Measurements from ENCODE around the gene SIGLEC14. TPM values are rescaled to one million over a fixed set of nuclear protein-coding genes. Genes with fewer than 3 reads are reported as not detected.

The SIGLEC14 gene
- polyA plus RNA-seq, 1 of the 3 experiments (the other 2 are of a cell fraction) = 0.03 TPM

DNA sequence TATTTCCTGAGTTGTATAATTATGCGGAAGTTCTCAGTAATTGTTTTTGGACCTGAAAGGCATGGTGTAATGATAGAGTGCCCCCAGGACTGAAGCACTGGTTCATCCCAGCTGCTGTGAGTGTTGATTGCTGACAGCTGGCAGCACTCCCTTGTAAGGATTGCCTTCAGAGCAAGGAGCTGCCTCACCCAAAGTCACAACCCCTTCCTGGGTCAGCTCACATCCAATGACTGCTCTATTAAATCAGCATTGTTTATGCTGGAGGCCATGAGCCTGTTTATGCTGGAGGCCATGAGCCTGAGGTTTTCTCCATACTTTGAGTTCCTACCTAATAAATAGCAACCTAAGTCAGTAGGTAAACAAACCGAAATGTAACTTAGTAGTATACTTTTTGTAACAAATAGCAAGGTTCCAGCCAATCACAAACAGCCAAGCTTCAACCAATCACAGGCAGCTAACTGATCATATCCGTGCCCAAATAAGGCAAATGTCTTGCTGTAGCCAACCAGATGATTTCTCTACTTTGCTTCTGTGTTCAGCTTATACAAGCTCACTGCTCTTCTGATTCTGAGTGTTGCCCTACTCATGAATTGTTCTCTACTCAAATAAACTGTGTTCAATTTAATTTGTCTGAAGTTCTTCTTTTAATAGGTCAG lies 34.8 kb upstream of the SIGLEC14 start:
- WGBS (ENCODE audit: low lambda C conversion rate) = 37% methylated on average over 3 of the region's 3 CpGs

More for the DNA sequence above, 34.8 kb upstream of the SIGLEC14 start:
- no peaks in the 10 kb centered on the region for H4K20me1 ChIP-seq (ENCODE audit: insufficient read depth)
- no peaks in the 10 kb centered on the region; the same call in 1 of the 2 replicates for H3K27me3 ChIP-seq (ENCODE audit: insufficient read depth)
- H3K9ac ChIP-seq = no peak overlapping the region
- H3K9me2 ChIP-seq = no peaks in the 10 kb centered on the region
- no peak for DNase-seq
- TF ChIP-seq TCF12 (IDR thresholded peaks at IDR 0.05) (no peak), RAD21 (IDR thresholded peaks at IDR 0.05; ENCODE audit: low read length) (no peak), JUND (IDR thresholded peaks at IDR 0.05) (no peak), TAF1 (IDR thresholded peaks at IDR 0.05; ENCODE audit: borderline replicate concordance, low read depth, low read length) (no peak), RCOR1 (IDR thresholded peaks at IDR 0.05; ENCODE audit: low read length) (no peak), NRF1 (IDR thresholded peaks at IDR 0.05; ENCODE audit: low read depth, low read length) (no peak), GATA2 (CRISPR knock-in tag; IDR thresholded peaks at IDR 0.05) (no peak), SIN3A (IDR thresholded peaks at IDR 0.05; ENCODE audit: borderline replicate concordance, low read depth, low read length) (no peak), MEF2A (IDR thresholded peaks at IDR 0.05; ENCODE audit: borderline replicate concordance, low read depth) (no peak), SMC3 (IDR thresholded peaks at IDR 0.05; ENCODE audit: low read depth, low read length) (no peak), FOXM1 (IDR thresholded peaks at IDR 0.05; ENCODE audit: low read depth) (no peak), EP300 (IDR thresholded peaks at IDR 0.05; ENCODE audit: borderline replicate concordance in 1 of 2, low read depth in 1 of 2, low read length in 1 of 2) (no peak), FOXJ3 (CRISPR knock-in tag; IDR thresholded peaks at IDR 0.05) (no peak), TEAD4 (IDR thresholded peaks at IDR 0.05; ENCODE audit: borderline replicate concordance, insufficient read depth) (no peak)
- TF ChIP-seq, protein P1, sequence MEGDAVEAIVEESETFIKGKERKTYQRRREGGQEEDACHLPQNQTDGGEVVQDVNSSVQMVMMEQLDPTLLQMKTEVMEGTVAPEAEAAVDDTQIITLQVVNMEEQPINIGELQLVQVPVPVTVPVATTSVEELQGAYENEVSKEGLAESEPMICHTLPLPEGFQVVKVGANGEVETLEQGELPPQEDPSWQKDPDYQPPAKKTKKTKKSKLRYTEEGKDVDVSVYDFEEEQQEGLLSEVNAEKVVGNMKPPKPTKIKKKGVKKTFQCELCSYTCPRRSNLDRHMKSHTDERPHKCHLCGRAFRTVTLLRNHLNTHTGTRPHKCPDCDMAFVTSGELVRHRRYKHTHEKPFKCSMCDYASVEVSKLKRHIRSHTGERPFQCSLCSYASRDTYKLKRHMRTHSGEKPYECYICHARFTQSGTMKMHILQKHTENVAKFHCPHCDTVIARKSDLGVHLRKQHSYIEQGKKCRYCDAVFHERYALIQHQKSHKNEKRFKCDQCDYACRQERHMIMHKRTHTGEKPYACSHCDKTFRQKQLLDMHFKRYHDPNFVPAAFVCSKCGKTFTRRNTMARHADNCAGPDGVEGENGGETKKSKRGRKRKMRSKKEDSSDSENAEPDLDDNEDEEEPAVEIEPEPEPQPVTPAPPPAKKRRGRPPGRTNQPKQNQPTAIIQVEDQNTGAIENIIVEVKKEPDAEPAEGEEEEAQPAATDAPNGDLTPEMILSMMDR (IDR thresholded peaks at IDR 0.05) = no peak
- TF ChIP-seq, protein P2, sequence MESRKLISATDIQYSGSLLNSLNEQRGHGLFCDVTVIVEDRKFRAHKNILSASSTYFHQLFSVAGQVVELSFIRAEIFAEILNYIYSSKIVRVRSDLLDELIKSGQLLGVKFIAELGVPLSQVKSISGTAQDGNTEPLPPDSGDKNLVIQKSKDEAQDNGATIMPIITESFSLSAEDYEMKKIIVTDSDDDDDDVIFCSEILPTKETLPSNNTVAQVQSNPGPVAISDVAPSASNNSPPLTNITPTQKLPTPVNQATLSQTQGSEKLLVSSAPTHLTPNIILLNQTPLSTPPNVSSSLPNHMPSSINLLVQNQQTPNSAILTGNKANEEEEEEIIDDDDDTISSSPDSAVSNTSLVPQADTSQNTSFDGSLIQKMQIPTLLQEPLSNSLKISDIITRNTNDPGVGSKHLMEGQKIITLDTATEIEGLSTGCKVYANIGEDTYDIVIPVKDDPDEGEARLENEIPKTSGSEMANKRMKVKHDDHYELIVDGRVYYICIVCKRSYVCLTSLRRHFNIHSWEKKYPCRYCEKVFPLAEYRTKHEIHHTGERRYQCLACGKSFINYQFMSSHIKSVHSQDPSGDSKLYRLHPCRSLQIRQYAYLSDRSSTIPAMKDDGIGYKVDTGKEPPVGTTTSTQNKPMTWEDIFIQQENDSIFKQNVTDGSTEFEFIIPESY (IDR thresholded peaks at IDR 0.05; ENCODE audit: borderline replicate concordance, low read depth) = no peak
- TF ChIP-seq, protein P3, sequence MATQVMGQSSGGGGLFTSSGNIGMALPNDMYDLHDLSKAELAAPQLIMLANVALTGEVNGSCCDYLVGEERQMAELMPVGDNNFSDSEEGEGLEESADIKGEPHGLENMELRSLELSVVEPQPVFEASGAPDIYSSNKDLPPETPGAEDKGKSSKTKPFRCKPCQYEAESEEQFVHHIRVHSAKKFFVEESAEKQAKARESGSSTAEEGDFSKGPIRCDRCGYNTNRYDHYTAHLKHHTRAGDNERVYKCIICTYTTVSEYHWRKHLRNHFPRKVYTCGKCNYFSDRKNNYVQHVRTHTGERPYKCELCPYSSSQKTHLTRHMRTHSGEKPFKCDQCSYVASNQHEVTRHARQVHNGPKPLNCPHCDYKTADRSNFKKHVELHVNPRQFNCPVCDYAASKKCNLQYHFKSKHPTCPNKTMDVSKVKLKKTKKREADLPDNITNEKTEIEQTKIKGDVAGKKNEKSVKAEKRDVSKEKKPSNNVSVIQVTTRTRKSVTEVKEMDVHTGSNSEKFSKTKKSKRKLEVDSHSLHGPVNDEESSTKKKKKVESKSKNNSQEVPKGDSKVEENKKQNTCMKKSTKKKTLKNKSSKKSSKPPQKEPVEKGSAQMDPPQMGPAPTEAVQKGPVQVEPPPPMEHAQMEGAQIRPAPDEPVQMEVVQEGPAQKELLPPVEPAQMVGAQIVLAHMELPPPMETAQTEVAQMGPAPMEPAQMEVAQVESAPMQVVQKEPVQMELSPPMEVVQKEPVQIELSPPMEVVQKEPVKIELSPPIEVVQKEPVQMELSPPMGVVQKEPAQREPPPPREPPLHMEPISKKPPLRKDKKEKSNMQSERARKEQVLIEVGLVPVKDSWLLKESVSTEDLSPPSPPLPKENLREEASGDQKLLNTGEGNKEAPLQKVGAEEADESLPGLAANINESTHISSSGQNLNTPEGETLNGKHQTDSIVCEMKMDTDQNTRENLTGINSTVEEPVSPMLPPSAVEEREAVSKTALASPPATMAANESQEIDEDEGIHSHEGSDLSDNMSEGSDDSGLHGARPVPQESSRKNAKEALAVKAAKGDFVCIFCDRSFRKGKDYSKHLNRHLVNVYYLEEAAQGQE (IDR thresholded peaks at IDR 0.05; ENCODE audit: low read depth, low read length) = no peak
- TF ChIP-seq, protein P4, sequence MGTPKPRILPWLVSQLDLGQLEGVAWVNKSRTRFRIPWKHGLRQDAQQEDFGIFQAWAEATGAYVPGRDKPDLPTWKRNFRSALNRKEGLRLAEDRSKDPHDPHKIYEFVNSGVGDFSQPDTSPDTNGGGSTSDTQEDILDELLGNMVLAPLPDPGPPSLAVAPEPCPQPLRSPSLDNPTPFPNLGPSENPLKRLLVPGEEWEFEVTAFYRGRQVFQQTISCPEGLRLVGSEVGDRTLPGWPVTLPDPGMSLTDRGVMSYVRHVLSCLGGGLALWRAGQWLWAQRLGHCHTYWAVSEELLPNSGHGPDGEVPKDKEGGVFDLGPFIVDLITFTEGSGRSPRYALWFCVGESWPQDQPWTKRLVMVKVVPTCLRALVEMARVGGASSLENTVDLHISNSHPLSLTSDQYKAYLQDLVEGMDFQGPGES (IDR thresholded peaks at IDR 0.05; ENCODE audit: low read depth, low read length) = no peak
- TF ChIP-seq, protein P5, sequence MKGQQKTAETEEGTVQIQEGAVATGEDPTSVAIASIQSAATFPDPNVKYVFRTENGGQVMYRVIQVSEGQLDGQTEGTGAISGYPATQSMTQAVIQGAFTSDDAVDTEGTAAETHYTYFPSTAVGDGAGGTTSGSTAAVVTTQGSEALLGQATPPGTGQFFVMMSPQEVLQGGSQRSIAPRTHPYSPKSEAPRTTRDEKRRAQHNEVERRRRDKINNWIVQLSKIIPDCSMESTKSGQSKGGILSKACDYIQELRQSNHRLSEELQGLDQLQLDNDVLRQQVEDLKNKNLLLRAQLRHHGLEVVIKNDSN (IDR thresholded peaks at IDR 0.05; ENCODE audit: borderline replicate concordance, low read depth) = no peak
- H3K36me3 ChIP-seq (replicated peaks in 1 of 2; ENCODE audit: control insufficient read depth in 1 of 2, insufficient read depth in 2 of 2, low read length in 1 of 2) = peaks cover 0 to 4% of the 10 kb centered on the region in 2 experiments
- no peaks in the 10 kb centered on the region for H3F3A ChIP-seq (replicated peaks; ENCODE audit: insufficient read depth)
- peaks cover 10% of the 10 kb centered on the region for H3K79me2 ChIP-seq (ENCODE audit: insufficient read depth)
- H3K4me3 ChIP-seq (ENCODE audit: low read depth in 2 of 2, low read length in 1 of 2) = no peak overlapping the region
- ChIA-PET POLR2A (no interaction called here), CTCF (interaction anchor here (0.9 to 2.2 kb wide), 5 partner anchors 11 to 23 kb away, joined by 3 to 7 read pairs (median 3); no protein-coding TSS in a partner anchor)
- H3K27ac ChIP-seq (ENCODE audit: low read depth in 2 of 2, low read length in 1 of 2) = no peak overlapping the region
- peaks cover 0 to 3% of the 10 kb centered on the region in 2 experiments; a peak in 1 of 4 replicates for H3K4me1 ChIP-seq (ENCODE audit: control insufficient read depth in 1 of 2, insufficient read depth in 2 of 2, low read depth in 1 of 2, low read length in 1 of 2)
- H3K4me2 ChIP-seq = no peak overlapping the region
- no peaks in the 10 kb centered on the region for H3K9me3 ChIP-seq
- H2AFZ ChIP-seq (ENCODE audit: low read depth) = no peak overlapping the region

Measured in SK-N-SH (cell line).